Right renal pelvis (tissue), 4 donors: ENCODE measurements around the gene NR3C2. TPM values are rescaled to one million over a fixed set of nuclear protein-coding genes. Genes with fewer than 3 reads are reported as not detected.
"Not testable (repeated sequence)": the region's sequence is repeated elsewhere in the genome, so short reads cannot be mapped to it uniquely, and the experiment has no call there.

ENCODE experiments used
- DNase-seq, 4 donors: peaks; one replicate each; pipeline ENCODE4 v3.0.0-alpha.2; 2013; ENCODE audit warnings: low read depth in 4 of 4, low spot score in 3 of 4, missing footprints in 1 of 4
- polyA plus RNA-seq, 4 donors: library from polyadenylated mRNA; unstranded; fragments of 120-200 nt; gene quantifications; one replicate each; pipeline ENCODE4 v1.2.1, GENCODE V29; 2013; ENCODE audit not compliant: insufficient read length in 4 of 4

The NR3C2 gene
- polyA plus RNA-seq, 4 donors: 14.1 to 19.1 (median 18.5) TPM

GRCh38 chr4:148323316-148323715 lies 118.9 kb downstream of the NR3C2 start:
- not testable (repeated sequence) for DNase-seq

GRCh38 chr4:148315049-148315448 lies 127.2 kb downstream of the NR3C2 start:
- no peak for DNase-seq

- no peak for DNase-seq
These were observed 129.2 kb downstream of the NR3C2 start for GRCh38 chr4:148312956-148313490.

- no peak for DNase-seq
These were observed 130.7 kb downstream of the NR3C2 start for GRCh38 chr4:148311526-148311925.

- DNase-seq: no peak
These were observed 131.5 kb downstream of the NR3C2 start for GRCh38 chr4:148310756-148311155.

GRCh38 chr4:148305751-148306150 lies 136.5 kb downstream of the NR3C2 start:
- no peak for DNase-seq

- DNase-seq: no peak
These were observed 139.8 kb downstream of the NR3C2 start for GRCh38 chr4:148302416-148302815.

- no peak for DNase-seq
These were observed 141.3 kb downstream of the NR3C2 start for GRCh38 chr4:148300877-148301276.

GRCh38 chr4:148299337-148299736 lies 142.9 kb downstream of the NR3C2 start:
- no peak for DNase-seq

- DNase-seq: no peak
These were observed 145.7 kb downstream of the NR3C2 start for GRCh38 chr4:148296498-148296897.

- no peak for DNase-seq
These were observed 146.6 kb downstream of the NR3C2 start for GRCh38 chr4:148295642-148296041.

- DNase-seq: no peak
These were observed 148.6 kb downstream of the NR3C2 start for GRCh38 chr4:148293571-148293970.

- no peak for DNase-seq
These were observed 149.5 kb downstream of the NR3C2 start for GRCh38 chr4:148292686-148293085.

GRCh38 chr4:148289740-148290139 lies 152.5 kb downstream of the NR3C2 start:
- no peak for DNase-seq

- DNase-seq: no peak
These were observed 153.8 kb downstream of the NR3C2 start for GRCh38 chr4:148288448-148288847.

- no peak for DNase-seq
These were observed 155.1 kb downstream of the NR3C2 start for GRCh38 chr4:148287111-148287510.

- no peak for DNase-seq
These were observed 156.2 kb downstream of the NR3C2 start for GRCh38 chr4:148286012-148286411.

- DNase-seq: no peak
These were observed 158.5 kb downstream of the NR3C2 start for GRCh38 chr4:148283665-148284064.

GRCh38 chr4:148278310-148278709 lies 163.9 kb downstream of the NR3C2 start:
- DNase-seq: no peak

- no peak for DNase-seq
These were observed 166.9 kb downstream of the NR3C2 start for GRCh38 chr4:148275266-148275665.

GRCh38 chr4:148273501-148273986 lies 168.7 kb downstream of the NR3C2 start:
- DNase-seq: no peak

- DNase-seq: no peak
These were observed 171.0 kb downstream of the NR3C2 start for GRCh38 chr4:148271166-148271565.

GRCh38 chr4:148270630-148271029 lies 171.6 kb downstream of the NR3C2 start:
- no peak for DNase-seq
